HepG2 (cell line): ENCODE results near the gene ELL. TPM values are rescaled to one million over a fixed set of nuclear protein-coding genes. Genes with fewer than 3 reads are reported as not detected.

Experiments used
- ATRX ChIP-seq: sonication (generic); formaldehyde crosslinking; IDR thresholded peaks from 2 replicates; pipeline ENCODE4 v1.4.0; 2020; ENCODE audit warnings: missing genetic modification reagents, borderline replicate concordance
- CREB3 ChIP-seq: sonication (generic); formaldehyde crosslinking; IDR thresholded peaks from 2 replicates; pipeline ENCODE4 v1.5.0; 2020; ENCODE audit warnings: missing genetic modification reagents
- DMAP1 ChIP-seq: IDR thresholded peaks from 2 replicates; pipeline ENCODE4 v1.6.1; 2016
- FOXJ3 ChIP-seq: sonication (generic); formaldehyde crosslinking; IDR thresholded peaks from 2 replicates; pipeline ENCODE4 v1.4.0; 2020; ENCODE audit warnings: missing genetic modification reagents, mild to moderate bottlenecking, borderline replicate concordance
- HBP1 ChIP-seq: IDR thresholded peaks from 2 replicates; pipeline ENCODE4 v1.6.1; 2016; ENCODE audit warnings: low read depth, control low read depth
- KDM5A ChIP-seq: fragments of 200-600 bp; sonication (generic); IDR thresholded peaks from 2 replicates; pipeline ENCODE4 v1.7.0; 2018; ENCODE audit warnings: antibody characterized with exemption, mild to moderate bottlenecking, low read length, borderline replicate concordance
- NR2C2 ChIP-seq: sonication (generic); formaldehyde crosslinking; IDR thresholded peaks from 2 replicates; pipeline ENCODE4 v1.4.0; 2020; ENCODE audit warnings: missing genetic modification reagents, mild to moderate bottlenecking, moderate library complexity, borderline replicate concordance
- PCBP1 ChIP-seq: fragments of 200-400 bp; formaldehyde crosslinking; IDR thresholded peaks from 2 replicates; pipeline ENCODE4 v1.6.1; 2017; ENCODE audit warnings: mild to moderate bottlenecking, low read depth, low read length, borderline replicate concordance
- PRPF4 ChIP-seq: fragments of 200-400 bp; formaldehyde crosslinking; IDR thresholded peaks from 2 replicates; pipeline ENCODE4 v1.6.1; 2016; ENCODE audit warnings: low read length, low read depth; ENCODE audit not compliant: poor library complexity, severe bottlenecking
- SCMH1 ChIP-seq: sonication (generic); formaldehyde crosslinking; IDR thresholded peaks from 2 replicates; pipeline ENCODE4 v1.9.0; 2021; ENCODE audit warnings: missing genetic modification reagents, mild to moderate bottlenecking, borderline replicate concordance
- TARDBP ChIP-seq: sonication (generic); formaldehyde crosslinking; IDR thresholded peaks from 2 replicates; pipeline ENCODE4 v1.8.0; 2022; ENCODE audit warnings: mild to moderate bottlenecking, missing genetic modification reagents
- ZMAT3 ChIP-seq: sonication (generic); formaldehyde crosslinking; conservative IDR thresholded peaks from 2 replicates; pipeline ENCODE4 v1.7.0; 2021; ENCODE audit warnings: missing genetic modification reagents
- ZNF12 ChIP-seq: sonication (generic); formaldehyde crosslinking; IDR thresholded peaks from 2 replicates; pipeline ENCODE4 v1.5.0; 2020; ENCODE audit warnings: missing genetic modification reagents
- ZNF160 ChIP-seq: sonication (generic); formaldehyde crosslinking; IDR thresholded peaks from 2 replicates; pipeline ENCODE4 v1.8.0; 2022; ENCODE audit warnings: mild to moderate bottlenecking, inconsistent platforms, missing genetic modification reagents
- ZNF205 ChIP-seq: IDR thresholded peaks from 2 replicates; pipeline ENCODE4 v1.6.1; 2018; ENCODE audit warnings: missing biosample characterization, missing genetic modification reagents
- ZNF224 ChIP-seq: sonication (generic); formaldehyde crosslinking; IDR thresholded peaks from 2 replicates; pipeline ENCODE4 v1.5.0; 2020; ENCODE audit warnings: mild to moderate bottlenecking, missing genetic modification reagents
- ZNF253 ChIP-seq: sonication (generic); formaldehyde crosslinking; IDR thresholded peaks from 2 replicates; pipeline ENCODE4 v1.8.0; 2022; ENCODE audit warnings: mild to moderate bottlenecking, missing genetic modification reagents, borderline replicate concordance
- ZNF274 ChIP-seq: sonication (generic); formaldehyde crosslinking; IDR thresholded peaks from 2 replicates; pipeline ENCODE4 v1.5.1; 2020; ENCODE audit warnings: mild to moderate bottlenecking, missing genetic modification reagents
- ZNF331 ChIP-seq: sonication (generic); formaldehyde crosslinking; IDR thresholded peaks from 2 replicates; pipeline ENCODE4 v1.4.0; 2020; ENCODE audit warnings: missing genetic modification reagents
- ZNF382 ChIP-seq: sonication (generic); formaldehyde crosslinking; IDR thresholded peaks from 2 replicates; pipeline ENCODE4 v1.5.0; 2020; ENCODE audit warnings: missing genetic modification reagents, mild to moderate bottlenecking, borderline replicate concordance
- ZNF737 ChIP-seq: sonication (generic); formaldehyde crosslinking; IDR thresholded peaks from 2 replicates; pipeline ENCODE4 v1.5.0; 2020; ENCODE audit warnings: missing genetic modification reagents, mild to moderate bottlenecking, borderline replicate concordance
- ZNF749 ChIP-seq: sonication (generic); formaldehyde crosslinking; IDR thresholded peaks from 2 replicates; pipeline ENCODE4 v1.8.0; 2022; ENCODE audit warnings: mild to moderate bottlenecking, missing genetic modification reagents, moderate library complexity, borderline replicate concordance
- ZNF768 ChIP-seq: sonication (generic); formaldehyde crosslinking; IDR thresholded peaks from 2 replicates; pipeline ENCODE4 v1.4.0; 2020; ENCODE audit warnings: missing genetic modification reagents
- ZNF879 ChIP-seq: sonication (generic); formaldehyde crosslinking; IDR thresholded peaks from 2 replicates; pipeline ENCODE4 v1.8.1; 2023; ENCODE audit warnings: missing genetic modification reagents
- ZSCAN22 ChIP-seq: sonication (generic); formaldehyde crosslinking; IDR thresholded peaks from 2 replicates; pipeline ENCODE4 v1.4.0; 2020; ENCODE audit warnings: mild to moderate bottlenecking, missing genetic modification reagents
- polyA plus RNA-seq, 8 experiments: library from polyadenylated mRNA; depleted of rRNA in 3 of 8; stranded (reverse) in 7 of 8; unstranded in 1 of 8; fragments of >200 nt; fragmentation: Illumina TruSeq in 4 of 8; extraction: Trizol in 4 of 8; gene quantifications; 2 replicates each; pipeline versions ENCODE4 v1.2.1 to v1.2.3, GENCODE V29; 2011 to 2016; ENCODE audit warnings: low read depth in 4 of 8, missing spikeins in 1 of 8, mixed read lengths in 1 of 8; ENCODE audit not compliant: insufficient read depth in 1 of 8
- total RNA-seq, 5 experiments: library from RNA; depleted of rRNA; stranded (reverse); fragments of >200 nt; fragmentation: Illumina TruSeq; extraction: Trizol; gene quantifications; 2 replicates each; pipeline ENCODE4 v1.2.3, GENCODE V29; 2016; ENCODE audit warnings: low read depth in 1 of 5
- TF ChIP-seq, protein P1 (sequence below): sonication (generic); formaldehyde crosslinking; IDR thresholded peaks from 2 replicates; pipeline ENCODE4 v1.5.0; 2020; ENCODE audit warnings: mild to moderate bottlenecking, missing genetic modification reagents

The ELL gene
- total and polyA plus RNA-seq, 2 of the 13 experiments (the other 11 are each of a cell fraction or from before 2014, with no cell fraction given) = 3.7 to 5.4 TPM

- TF ChIP-seq ZMAT3 = peak; percentile 93; the same call in 1 of the 2 replicates
- TF ChIP-seq PRPF4 = no peak
- TF ChIP-seq ZNF160 (CRISPR knock-in tag) = peak; percentile 91
- TF ChIP-seq PCBP1 = no peak
- TF ChIP-seq ZNF274 (CRISPR knock-in tag) = peak; percentile 77; the same call in 1 of the 2 replicates
- peak; percentile 91; the same call in 1 of the 2 replicates for TF ChIP-seq ZNF749 (CRISPR knock-in tag)
- peak; percentile 87 for TF ChIP-seq ZNF12 (CRISPR knock-in tag)
- TF ChIP-seq ZNF768 = peak; percentile 60; the same call in 1 of the 2 replicates
- TF ChIP-seq NR2C2 (CRISPR knock-in tag) = peak; percentile 96
- TF ChIP-seq HBP1 = peak; percentile 87
- TF ChIP-seq TARDBP = peak; percentile 100
- peak; percentile 99 for TF ChIP-seq ZNF331
- no peak; the same call in 1 of the 2 replicates for TF ChIP-seq ZNF737 (CRISPR knock-in tag)
- TF ChIP-seq ZNF382 = no peak
- TF ChIP-seq ZSCAN22 (CRISPR knock-in tag) = 0 out of 2 replicates have a peak, but pooled peaks have one; percentile 24
- TF ChIP-seq ZNF253 (CRISPR knock-in tag) = peak; percentile 40; the same call in 1 of the 2 replicates
- TF ChIP-seq ZNF879 (CRISPR knock-in tag) = no peak; the same call in 1 of the 2 replicates
- no peak for TF ChIP-seq SCMH1 (CRISPR knock-in tag)
- TF ChIP-seq ZNF205 = peak; percentile 98
- TF ChIP-seq, protein P1, sequence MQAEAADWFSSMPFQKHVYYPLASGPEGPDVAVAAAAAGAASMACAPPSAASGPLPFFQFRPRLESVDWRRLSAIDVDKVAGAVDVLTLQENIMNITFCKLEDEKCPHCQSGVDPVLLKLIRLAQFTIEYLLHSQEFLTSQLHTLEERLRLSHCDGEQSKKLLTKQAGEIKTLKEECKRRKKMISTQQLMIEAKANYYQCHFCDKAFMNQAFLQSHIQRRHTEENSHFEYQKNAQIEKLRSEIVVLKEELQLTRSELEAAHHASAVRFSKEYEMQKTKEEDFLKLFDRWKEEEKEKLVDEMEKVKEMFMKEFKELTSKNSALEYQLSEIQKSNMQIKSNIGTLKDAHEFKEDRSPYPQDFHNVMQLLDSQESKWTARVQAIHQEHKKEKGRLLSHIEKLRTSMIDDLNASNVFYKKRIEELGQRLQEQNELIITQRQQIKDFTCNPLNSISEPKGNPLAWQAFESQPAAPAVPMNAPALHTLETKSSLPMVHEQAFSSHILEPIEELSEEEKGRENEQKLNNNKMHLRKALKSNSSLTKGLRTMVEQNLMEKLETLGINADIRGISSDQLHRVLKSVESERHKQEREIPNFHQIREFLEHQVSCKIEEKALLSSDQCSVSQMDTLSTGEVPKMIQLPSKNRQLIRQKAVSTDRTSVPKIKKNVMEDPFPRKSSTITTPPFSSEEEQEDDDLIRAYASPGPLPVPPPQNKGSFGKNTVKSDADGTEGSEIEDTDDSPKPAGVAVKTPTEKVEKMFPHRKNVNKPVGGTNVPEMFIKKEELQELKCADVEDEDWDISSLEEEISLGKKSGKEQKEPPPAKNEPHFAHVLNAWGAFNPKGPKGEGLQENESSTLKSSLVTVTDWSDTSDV = no peak
- TF ChIP-seq CREB3 (CRISPR knock-in tag) = no peak
- peak; percentile 81; the same call in 1 of the 2 replicates for TF ChIP-seq DMAP1 (CRISPR knock-in tag)
- TF ChIP-seq KDM5A = no peak
- TF ChIP-seq ATRX (CRISPR knock-in tag) = no peak
- peak; percentile 63; the same call in 1 of the 2 replicates for TF ChIP-seq ZNF224 (CRISPR knock-in tag)
- peak; percentile 99 for TF ChIP-seq FOXJ3 (CRISPR knock-in tag)
These were observed 6.8 kb downstream of the ELL start (continued) for GRCh38 chr19:18514800-18515682.
